SK-N-SH treated with all-trans-retinoic acid at 6 μM for 48 hours (cell line): ENCODE data around the gene ASNS.
"Not testable (repeated sequence)": the region's sequence is repeated elsewhere in the genome, so short reads cannot be mapped to it uniquely, and the experiment has no call there.

Source experiments
- ATAC-seq: fragments of 200-7000 bp; cut with Tn5 transposase; 3 replicates; pipeline ENCODE4 v1.9.1; 2020; ENCODE audit warnings: mild to moderate bottlenecking, moderate library complexity
- ISL1 ChIP-seq: fragments of 250-450 bp; sonication (Bioruptor Pico); IDR thresholded peaks from 2 replicates; pipeline ENCODE4 v2.1.2; 2022; ENCODE audit warnings: mild to moderate bottlenecking, moderate library complexity
- OSR1 ChIP-seq: fragments of 250-450 bp; sonication (Bioruptor Pico); IDR thresholded peaks from 2 replicates; pipeline ENCODE4 v1.8.0; 2022; ENCODE audit warnings: moderate library complexity, mild to moderate bottlenecking, inconsistent platforms
- TOX ChIP-seq: fragments of 250-450 bp; sonication (Bioruptor Pico); IDR thresholded peaks from 2 replicates; pipeline ENCODE4 v1.8.0; 2021; ENCODE audit warnings: mild to moderate bottlenecking, moderate library complexity, borderline replicate concordance
- ZFP3 ChIP-seq: fragments of 250-450 bp; sonication (Bioruptor Pico); IDR thresholded peaks from 2 replicates; pipeline ENCODE4 v1.5.0; 2020; ENCODE audit warnings: mild to moderate bottlenecking, moderate library complexity
- ZNF565 ChIP-seq: fragments of 450-650 bp; formaldehyde crosslinking; conservative IDR thresholded peaks from 2 replicates; pipeline ENCODE4 v1.5.0; 2020; ENCODE audit warnings: low read depth, mild to moderate bottlenecking, moderate library complexity
- ZNF70 ChIP-seq: fragments of 450-650 bp; formaldehyde crosslinking; IDR thresholded peaks from 2 replicates; pipeline ENCODE4 v1.5.0; 2020; ENCODE audit warnings: mild to moderate bottlenecking, moderate library complexity
- TF ChIP-seq, protein P1 (sequence below): fragments of 250-450 bp; sonication (Bioruptor Pico); IDR thresholded peaks from 2 replicates; pipeline ENCODE4 v1.5.0; 2020; ENCODE audit warnings: mild to moderate bottlenecking, moderate library complexity
- TF ChIP-seq, protein P2 (sequence below): fragments of 250-450 bp; sonication (Bioruptor Pico); IDR thresholded peaks from 2 replicates; pipeline ENCODE4 v1.5.1; 2021; ENCODE audit warnings: mild to moderate bottlenecking, moderate library complexity
- TF ChIP-seq, protein P3 (sequence below): fragments of 250-450 bp; sonication (Bioruptor Pico); IDR thresholded peaks from 2 replicates; pipeline ENCODE4 v1.8.0; 2020; ENCODE audit warnings: mild to moderate bottlenecking, moderate library complexity, borderline replicate concordance
- TF ChIP-seq, protein P4 (sequence below): fragments of 250-450 bp; sonication (Bioruptor Pico); IDR thresholded peaks from 2 replicates; pipeline ENCODE4 v1.5.1; 2020; ENCODE audit warnings: low read depth, mild to moderate bottlenecking, moderate library complexity
- TF ChIP-seq, protein P5 (sequence below): fragments of 250-450 bp; sonication (Bioruptor Pico); IDR thresholded peaks from 2 replicates; pipeline ENCODE4 v1.8.0; 2021; ENCODE audit warnings: low read depth, mild to moderate bottlenecking, moderate library complexity, borderline replicate concordance

Gene ASNS, protein sequence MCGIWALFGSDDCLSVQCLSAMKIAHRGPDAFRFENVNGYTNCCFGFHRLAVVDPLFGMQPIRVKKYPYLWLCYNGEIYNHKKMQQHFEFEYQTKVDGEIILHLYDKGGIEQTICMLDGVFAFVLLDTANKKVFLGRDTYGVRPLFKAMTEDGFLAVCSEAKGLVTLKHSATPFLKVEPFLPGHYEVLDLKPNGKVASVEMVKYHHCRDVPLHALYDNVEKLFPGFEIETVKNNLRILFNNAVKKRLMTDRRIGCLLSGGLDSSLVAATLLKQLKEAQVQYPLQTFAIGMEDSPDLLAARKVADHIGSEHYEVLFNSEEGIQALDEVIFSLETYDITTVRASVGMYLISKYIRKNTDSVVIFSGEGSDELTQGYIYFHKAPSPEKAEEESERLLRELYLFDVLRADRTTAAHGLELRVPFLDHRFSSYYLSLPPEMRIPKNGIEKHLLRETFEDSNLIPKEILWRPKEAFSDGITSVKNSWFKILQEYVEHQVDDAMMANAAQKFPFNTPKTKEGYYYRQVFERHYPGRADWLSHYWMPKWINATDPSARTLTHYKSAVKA

DNA sequence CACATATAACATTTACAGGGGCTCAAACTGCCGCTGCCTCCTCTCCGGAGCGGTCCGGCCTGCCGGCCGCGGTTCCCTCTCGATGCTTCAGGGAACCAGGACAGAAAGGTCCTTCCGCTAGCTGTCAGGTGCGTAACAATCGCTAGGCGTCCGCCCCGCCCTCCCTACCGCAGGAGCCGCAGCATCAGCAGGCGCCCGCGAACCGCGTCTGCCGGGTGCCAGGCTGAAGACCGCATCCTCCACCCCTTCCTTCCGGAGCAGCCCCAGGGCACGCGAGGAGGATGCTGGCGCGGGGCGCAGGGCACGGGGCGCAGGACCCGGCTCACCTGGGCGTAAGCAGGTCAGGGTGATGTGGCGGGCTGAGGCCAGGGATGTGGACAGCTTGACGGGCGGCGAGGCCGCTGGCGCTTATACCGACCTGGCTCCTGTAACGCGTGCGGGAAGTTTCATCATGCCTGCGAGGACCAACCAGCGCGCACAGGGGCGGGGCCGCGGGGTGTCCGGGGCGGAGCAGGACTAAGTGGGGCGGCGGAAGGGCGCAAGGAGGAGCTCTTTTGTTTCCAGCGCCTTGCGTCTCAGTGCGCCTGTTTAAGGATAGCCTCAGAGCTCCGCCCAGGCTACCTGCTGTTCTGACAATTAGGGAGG lies at the start of gene ASNS:
Gene ASNS (minus strand): TSS at position 384 of the 645 bp plus-strand sequence. CDS start 3,252 bp downstream, outside the sequence.
- TF ChIP-seq ZFP3 (0 out of 2 replicates have a peak, but pooled peaks have one; percentile 50), ZNF70 (CRISPR knock-in tag) (peak; percentile 50; the same call in 1 of the 2 replicates)
- TF ChIP-seq, protein P1, sequence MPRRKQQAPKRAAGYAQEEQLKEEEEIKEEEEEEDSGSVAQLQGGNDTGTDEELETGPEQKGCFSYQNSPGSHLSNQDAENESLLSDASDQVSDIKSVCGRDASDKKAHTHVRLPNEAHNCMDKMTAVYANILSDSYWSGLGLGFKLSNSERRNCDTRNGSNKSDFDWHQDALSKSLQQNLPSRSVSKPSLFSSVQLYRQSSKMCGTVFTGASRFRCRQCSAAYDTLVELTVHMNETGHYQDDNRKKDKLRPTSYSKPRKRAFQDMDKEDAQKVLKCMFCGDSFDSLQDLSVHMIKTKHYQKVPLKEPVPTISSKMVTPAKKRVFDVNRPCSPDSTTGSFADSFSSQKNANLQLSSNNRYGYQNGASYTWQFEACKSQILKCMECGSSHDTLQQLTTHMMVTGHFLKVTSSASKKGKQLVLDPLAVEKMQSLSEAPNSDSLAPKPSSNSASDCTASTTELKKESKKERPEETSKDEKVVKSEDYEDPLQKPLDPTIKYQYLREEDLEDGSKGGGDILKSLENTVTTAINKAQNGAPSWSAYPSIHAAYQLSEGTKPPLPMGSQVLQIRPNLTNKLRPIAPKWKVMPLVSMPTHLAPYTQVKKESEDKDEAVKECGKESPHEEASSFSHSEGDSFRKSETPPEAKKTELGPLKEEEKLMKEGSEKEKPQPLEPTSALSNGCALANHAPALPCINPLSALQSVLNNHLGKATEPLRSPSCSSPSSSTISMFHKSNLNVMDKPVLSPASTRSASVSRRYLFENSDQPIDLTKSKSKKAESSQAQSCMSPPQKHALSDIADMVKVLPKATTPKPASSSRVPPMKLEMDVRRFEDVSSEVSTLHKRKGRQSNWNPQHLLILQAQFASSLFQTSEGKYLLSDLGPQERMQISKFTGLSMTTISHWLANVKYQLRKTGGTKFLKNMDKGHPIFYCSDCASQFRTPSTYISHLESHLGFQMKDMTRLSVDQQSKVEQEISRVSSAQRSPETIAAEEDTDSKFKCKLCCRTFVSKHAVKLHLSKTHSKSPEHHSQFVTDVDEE (CRISPR knock-in tag) = no peak
- TF ChIP-seq, protein P2, sequence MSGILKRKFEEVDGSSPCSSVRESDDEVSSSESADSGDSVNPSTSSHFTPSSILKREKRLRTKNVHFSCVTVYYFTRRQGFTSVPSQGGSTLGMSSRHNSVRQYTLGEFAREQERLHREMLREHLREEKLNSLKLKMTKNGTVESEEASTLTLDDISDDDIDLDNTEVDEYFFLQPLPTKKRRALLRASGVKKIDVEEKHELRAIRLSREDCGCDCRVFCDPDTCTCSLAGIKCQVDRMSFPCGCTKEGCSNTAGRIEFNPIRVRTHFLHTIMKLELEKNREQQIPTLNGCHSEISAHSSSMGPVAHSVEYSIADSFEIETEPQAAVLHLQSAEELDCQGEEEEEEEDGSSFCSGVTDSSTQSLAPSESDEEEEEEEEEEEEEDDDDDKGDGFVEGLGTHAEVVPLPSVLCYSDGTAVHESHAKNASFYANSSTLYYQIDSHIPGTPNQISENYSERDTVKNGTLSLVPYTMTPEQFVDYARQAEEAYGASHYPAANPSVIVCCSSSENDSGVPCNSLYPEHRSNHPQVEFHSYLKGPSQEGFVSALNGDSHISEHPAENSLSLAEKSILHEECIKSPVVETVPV (CRISPR knock-in tag) = peak; percentile 19; the same call in 1 of the 2 replicates
- peak; percentile 100 for ATAC-seq

DNA sequence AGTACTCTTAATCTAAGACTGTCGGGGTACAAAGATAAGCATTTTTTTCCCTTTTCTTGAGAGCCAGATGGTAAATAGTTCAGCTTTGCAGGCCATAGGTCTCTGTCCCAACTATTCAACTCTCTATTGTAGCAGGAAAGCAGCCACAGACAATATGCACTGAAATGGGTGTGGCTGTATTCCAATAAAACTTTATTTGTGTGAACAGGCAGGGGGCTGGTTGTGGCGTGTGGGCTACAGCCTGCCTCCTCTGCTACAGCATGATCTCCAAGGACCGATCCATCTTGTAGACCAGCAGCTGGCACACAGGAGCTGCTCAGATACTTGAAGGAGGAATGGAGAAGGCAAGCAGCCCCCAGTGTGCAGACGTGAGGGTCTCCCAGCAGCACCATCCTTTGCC lies 49.0 kb upstream of the ASNS start:
- not testable (repeated sequence) for ATAC-seq

DNA sequence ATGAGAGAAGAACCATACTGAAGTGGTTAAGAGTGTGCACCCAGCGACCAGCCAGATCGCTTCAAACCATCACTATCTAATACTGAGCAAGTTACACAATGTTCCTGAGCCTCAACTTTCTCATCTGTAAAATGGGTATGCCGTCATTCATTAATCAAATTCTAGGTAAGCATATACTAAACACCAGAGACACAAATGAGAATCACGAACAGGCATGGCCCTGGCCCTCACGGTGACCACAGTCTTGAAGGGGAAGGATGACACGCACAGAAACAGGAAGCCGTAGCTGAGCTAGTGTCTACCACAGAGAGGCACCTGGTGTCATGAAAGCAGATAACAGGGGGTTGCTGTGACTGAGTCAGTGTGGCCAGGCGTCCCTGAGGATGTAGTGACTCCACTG lies 43.1 kb upstream of the ASNS start:
- not testable (repeated sequence) for ATAC-seq

DNA sequence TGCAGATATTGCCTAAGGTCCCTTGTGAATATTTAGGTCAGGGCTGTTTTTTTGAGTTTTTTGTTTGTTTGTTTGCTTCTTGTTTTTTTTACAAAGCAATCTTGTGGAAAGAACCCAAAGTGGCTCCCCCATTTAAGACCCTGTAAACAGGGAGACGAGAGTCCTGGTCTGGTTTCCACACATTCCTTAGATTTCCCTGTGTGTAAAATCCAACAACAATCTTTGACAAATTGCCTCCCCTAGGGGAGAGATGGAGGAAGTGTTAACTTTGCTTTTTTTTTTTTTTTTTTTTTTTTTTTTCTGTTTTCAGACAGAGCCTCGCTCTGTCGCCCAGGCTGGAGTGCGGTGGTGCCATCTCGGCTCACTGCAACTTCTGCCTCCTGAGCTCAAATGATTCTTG lies 40.1 kb upstream of the ASNS start:
- ATAC-seq = not testable (repeated sequence)

DNA sequence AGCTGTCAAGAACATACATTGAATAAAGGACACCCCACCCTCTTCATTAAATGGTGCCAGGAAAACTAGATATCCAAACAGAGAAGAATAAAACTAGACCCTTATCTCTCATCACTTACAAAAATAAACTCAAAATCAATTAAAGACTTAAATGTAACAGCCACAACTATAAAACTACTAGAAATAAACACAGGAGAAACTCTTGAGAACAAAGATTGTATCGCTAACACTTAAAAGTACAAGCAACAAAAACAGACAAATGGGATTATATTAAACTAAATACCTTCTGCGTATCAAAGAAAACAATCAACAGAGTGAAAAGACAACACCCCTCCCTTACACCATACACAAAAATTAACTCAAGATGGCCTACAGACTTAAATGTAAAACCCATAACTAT lies 24.7 kb upstream of the ASNS start:
- not testable (repeated sequence) for ATAC-seq

DNA sequence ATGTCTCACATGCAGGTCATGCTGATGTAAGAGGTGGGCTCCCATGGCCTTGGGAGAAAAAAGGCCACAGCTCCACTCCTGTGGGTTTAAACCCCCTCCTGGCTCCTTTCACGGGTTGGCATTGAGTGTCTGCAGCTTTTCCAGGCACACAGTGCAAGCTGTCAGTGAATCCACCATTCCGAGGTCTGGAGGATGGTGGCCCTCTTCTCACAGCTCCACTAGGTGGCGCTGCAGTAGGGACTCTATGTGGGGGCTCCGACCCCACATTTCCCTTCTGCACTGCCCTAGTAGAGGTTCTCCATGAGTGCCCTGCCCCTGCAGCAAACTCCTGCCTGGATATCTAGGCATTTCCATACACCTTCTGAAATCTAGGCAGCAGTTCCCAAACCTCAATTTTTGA lies 19.5 kb upstream of the ASNS start:
- not testable (repeated sequence) for ATAC-seq

DNA sequence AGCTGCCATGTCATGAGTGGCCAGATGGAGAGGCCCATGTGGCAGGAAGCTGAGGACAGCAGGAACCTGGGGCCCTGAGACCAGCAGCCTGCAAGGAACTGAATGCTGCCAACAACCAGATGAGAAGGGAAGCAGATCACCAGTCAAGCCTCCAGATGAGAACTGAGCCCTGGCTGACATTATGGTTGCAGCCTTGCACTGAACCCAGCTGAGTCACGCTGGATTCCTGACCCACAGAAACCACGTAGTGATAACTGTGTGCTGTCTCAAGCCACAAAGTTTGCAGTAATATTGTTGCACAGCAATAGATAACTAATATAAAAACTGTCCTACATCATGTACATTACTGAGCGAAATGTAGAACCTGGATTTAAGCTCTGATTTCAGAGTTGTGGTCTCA lies 7.3 kb upstream of the ASNS start:
- not testable (repeated sequence) for ATAC-seq

DNA sequence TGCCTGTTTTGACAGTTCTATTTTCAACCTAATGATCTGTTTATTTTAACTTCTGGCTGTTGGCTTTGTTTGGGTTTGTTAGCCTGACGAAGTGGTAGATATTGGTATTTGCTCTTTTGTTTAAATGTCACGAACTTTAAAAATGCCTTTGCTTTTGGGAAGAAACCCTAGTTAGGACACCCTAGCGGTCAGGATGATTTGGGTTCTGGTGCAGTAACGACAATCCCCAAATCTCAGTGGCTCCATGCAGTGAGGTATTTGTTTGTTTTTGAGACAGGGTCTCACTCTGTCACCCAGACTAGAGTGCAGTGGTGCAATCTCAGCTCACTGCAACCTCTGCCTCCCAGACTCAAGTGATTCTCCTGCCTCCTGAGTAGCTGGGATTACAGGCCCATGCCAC lies 2.7 kb upstream of the ASNS start:
- not testable (repeated sequence) for ATAC-seq

DNA sequence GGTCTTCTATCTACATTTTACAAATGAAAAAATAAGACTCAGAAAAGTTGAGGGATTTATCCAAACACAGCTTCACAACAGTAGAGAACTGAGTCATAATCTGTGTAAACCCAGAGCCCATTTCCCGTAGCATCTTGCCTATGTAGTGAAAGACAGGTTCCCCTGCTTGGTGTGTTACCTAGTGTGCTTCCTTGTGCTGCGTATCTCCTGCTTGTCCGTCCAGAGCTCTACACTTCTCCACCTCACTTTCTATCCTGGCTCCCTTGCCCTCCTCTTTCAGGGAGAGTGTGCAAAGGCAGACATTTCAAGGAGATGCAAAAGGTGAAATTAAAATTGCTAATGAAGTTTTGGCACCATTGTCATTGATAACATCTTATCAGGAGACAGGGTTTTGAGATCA lies 1.4 kb upstream of the ASNS start:
- no peak for ATAC-seq

More for the DNA sequence above, 1.4 kb upstream of the ASNS start:
- TF ChIP-seq ZNF70 (CRISPR knock-in tag) (no peak), TOX (CRISPR knock-in tag) (no peak), ZFP3 (no peak), ZNF565 (CRISPR knock-in tag) (no peak), OSR1 (no peak), ISL1 (CRISPR knock-in tag) (no peak)
- TF ChIP-seq, protein P3, sequence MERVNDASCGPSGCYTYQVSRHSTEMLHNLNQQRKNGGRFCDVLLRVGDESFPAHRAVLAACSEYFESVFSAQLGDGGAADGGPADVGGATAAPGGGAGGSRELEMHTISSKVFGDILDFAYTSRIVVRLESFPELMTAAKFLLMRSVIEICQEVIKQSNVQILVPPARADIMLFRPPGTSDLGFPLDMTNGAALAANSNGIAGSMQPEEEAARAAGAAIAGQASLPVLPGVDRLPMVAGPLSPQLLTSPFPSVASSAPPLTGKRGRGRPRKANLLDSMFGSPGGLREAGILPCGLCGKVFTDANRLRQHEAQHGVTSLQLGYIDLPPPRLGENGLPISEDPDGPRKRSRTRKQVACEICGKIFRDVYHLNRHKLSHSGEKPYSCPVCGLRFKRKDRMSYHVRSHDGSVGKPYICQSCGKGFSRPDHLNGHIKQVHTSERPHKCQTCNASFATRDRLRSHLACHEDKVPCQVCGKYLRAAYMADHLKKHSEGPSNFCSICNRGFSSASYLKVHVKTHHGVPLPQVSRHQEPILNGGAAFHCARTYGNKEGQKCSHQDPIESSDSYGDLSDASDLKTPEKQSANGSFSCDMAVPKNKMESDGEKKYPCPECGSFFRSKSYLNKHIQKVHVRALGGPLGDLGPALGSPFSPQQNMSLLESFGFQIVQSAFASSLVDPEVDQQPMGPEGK (CRISPR knock-in tag) = no peak
- TF ChIP-seq, protein P4, sequence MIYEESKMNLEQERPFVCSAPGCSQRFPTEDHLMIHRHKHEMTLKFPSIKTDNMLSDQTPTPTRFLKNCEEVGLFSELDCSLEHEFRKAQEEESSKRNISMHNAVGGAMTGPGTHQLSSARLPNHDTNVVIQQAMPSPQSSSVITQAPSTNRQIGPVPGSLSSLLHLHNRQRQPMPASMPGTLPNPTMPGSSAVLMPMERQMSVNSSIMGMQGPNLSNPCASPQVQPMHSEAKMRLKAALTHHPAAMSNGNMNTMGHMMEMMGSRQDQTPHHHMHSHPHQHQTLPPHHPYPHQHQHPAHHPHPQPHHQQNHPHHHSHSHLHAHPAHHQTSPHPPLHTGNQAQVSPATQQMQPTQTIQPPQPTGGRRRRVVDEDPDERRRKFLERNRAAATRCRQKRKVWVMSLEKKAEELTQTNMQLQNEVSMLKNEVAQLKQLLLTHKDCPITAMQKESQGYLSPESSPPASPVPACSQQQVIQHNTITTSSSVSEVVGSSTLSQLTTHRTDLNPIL (CRISPR knock-in tag) = no peak
- TF ChIP-seq, protein P5, sequence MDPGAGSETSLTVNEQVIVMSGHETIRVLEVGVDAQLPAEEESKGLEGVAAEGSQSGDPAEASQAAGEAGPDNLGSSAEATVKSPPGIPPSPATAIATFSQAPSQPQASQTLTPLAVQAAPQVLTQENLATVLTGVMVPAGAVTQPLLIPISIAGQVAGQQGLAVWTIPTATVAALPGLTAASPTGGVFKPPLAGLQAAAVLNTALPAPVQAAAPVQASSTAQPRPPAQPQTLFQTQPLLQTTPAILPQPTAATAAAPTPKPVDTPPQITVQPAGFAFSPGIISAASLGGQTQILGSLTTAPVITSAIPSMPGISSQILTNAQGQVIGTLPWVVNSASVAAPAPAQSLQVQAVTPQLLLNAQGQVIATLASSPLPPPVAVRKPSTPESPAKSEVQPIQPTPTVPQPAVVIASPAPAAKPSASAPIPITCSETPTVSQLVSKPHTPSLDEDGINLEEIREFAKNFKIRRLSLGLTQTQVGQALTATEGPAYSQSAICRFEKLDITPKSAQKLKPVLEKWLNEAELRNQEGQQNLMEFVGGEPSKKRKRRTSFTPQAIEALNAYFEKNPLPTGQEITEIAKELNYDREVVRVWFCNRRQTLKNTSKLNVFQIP (CRISPR knock-in tag) = no peak
